A549 (cell line): ENCODE measurements around the gene NPHP1. TPM values are rescaled to one million over a fixed set of nuclear protein-coding genes. Genes with fewer than 3 reads are reported as not detected.
A peak's percentile ranks its signal among the peaks of the same experiment; 100 is the strongest.

Experiments
- ATAC-seq, 2 experiments: fragments of 200-7000 bp in 1 of 2; fragments of >200 bp in 1 of 2; cut with Nextera tagmentation in 1 of 2; cut with Tn5 transposase in 1 of 2; 3 replicates each; pipeline versions ENCODE4 v1.8.0 to v1.9.1; 2018 to 2020; ENCODE audit warnings: mild to moderate bottlenecking in 1 of 2, moderate library complexity in 1 of 2
- CTCF ChIA-PET: fragments of 300-600 bp; sonication (Branson Sonifier 250); formaldehyde crosslinking; extraction: SDS; loops from one replicate; lab custom pipeline; 2021; ENCODE audit warnings: antibody characterized with exemption, inconsistent platforms; lab: Yijun Ruan, JAX
- POLR2A ChIA-PET: fragments of 350-600 bp; formaldehyde crosslinking; extraction: SDS; loops from one replicate; lab custom pipeline; 2021; ENCODE audit warnings: antibody characterized with exemption, inconsistent platforms; lab: Yijun Ruan, JAX
- DNase-seq, 2 experiments: peaks; one replicate each; pipeline versions ENCODE4 v3.0.0 to v3.0.0-alpha.2; 2011 to 2016; ENCODE audit warnings: low read depth in 1 of 2, low spot score in 1 of 2
- FAIRE-seq: peaks from 2 replicates; lab custom pipeline; 2011; peaks lifted over from hg19 to GRCh38; lab: Jason Lieb, UNC
- H3K27ac ChIP-seq, 2 experiments: fragments of >200 bp; sonication (Bioruptor Twin); formaldehyde crosslinking; 3 replicates each; pipeline ENCODE4 v1.5.1; 2016 to 2017
- H3K4me1 ChIP-seq: fragments of >200 bp; sonication (Bioruptor Twin); formaldehyde crosslinking; 3 replicates; pipeline ENCODE4 v1.6.1; 2016
- H3K4me2 ChIP-seq: fragments of >200 bp; sonication (Bioruptor Twin); formaldehyde crosslinking; 3 replicates; pipeline ENCODE4 v1.6.1; 2016
- H3K4me3 ChIP-seq: fragments of >200 bp; sonication (Bioruptor Twin); formaldehyde crosslinking; 3 replicates; pipeline ENCODE4 v1.5.1; 2016
- H3K9me3 ChIP-seq: fragments of >200 bp; sonication (Bioruptor Twin); formaldehyde crosslinking; 3 replicates; pipeline ENCODE4 v1.6.1; 2016
- BHLHE40 ChIP-seq: IDR thresholded peaks from 2 replicates; pipeline ENCODE4 v1.6.1; 2012; ENCODE audit warnings: low read depth, low read length, inconsistent platforms
- EP300 ChIP-seq, 2 experiments: fragments of >200 bp; sonication (Bioruptor Twin); formaldehyde crosslinking; IDR thresholded peaks; 2 replicates in 1 of 2; 3 replicates in 1 of 2; pipeline ENCODE4 v1.6.1; 2016 to 2017
- FOSL2 ChIP-seq, 2 experiments: fragments of 450-650 bp in 1 of 2; fragments of >200 bp in 1 of 2; sonication (Bioruptor Twin) in 1 of 2; formaldehyde crosslinking; IDR thresholded peaks; 2 replicates each; pipeline versions ENCODE4 v1.5.0 to v1.6.1; 2016 to 2020; ENCODE audit warnings: mild to moderate bottlenecking in 1 of 2, moderate library complexity in 1 of 2
- FOXS1 ChIP-seq: fragments of 250-450 bp; sonication (Bioruptor Pico); IDR thresholded peaks from 2 replicates; pipeline ENCODE4 v1.5.0; 2020; ENCODE audit warnings: mild to moderate bottlenecking, moderate library complexity
- GATA3 ChIP-seq: IDR thresholded peaks from 2 replicates; pipeline ENCODE4 v1.6.1; 2012; ENCODE audit warnings: borderline replicate concordance
- HOXA7 ChIP-seq: fragments of 250-450 bp; sonication (Bioruptor Pico); IDR thresholded peaks from 2 replicates; pipeline ENCODE4 v1.5.0; 2020; ENCODE audit warnings: mild to moderate bottlenecking, moderate library complexity
- HOXB5 ChIP-seq: fragments of 250-450 bp; sonication (Bioruptor Pico); IDR thresholded peaks from 2 replicates; pipeline ENCODE4 v1.5.0; 2020; ENCODE audit warnings: mild to moderate bottlenecking, moderate library complexity
- JUN ChIP-seq, 2 experiments: fragments of >200 bp; sonication (Bioruptor Twin); formaldehyde crosslinking; IDR thresholded peaks; 2 replicates in 1 of 2; 3 replicates in 1 of 2; pipeline ENCODE4 v1.6.1; 2016 to 2017
- JUNB ChIP-seq: fragments of >200 bp; sonication (Bioruptor Twin); formaldehyde crosslinking; IDR thresholded peaks from 2 replicates; pipeline ENCODE4 v1.6.1; 2016
- KDM1A ChIP-seq: fragments of 200-600 bp; sonication (generic); IDR thresholded peaks from 2 replicates; pipeline ENCODE4 v1.6.1; 2016; ENCODE audit warnings: low read depth, mild to moderate bottlenecking
- MYC ChIP-seq: IDR thresholded peaks from 2 replicates; pipeline ENCODE4 v1.6.1; 2012; ENCODE audit warnings: mild to moderate bottlenecking, inconsistent platforms, low read length, improper control_type of control experiment, borderline replicate concordance
- NR3C1 ChIP-seq: fragments of >200 bp; sonication (Bioruptor Twin); formaldehyde crosslinking; IDR thresholded peaks from 3 replicates; pipeline ENCODE4 v1.6.1; 2017
- PHF8 ChIP-seq: fragments of 200-600 bp; sonication (generic); IDR thresholded peaks from 2 replicates; pipeline ENCODE4 v1.6.1; 2016; ENCODE audit warnings: low read depth, mild to moderate bottlenecking, antibody characterized with exemption, moderate library complexity, borderline replicate concordance
- POLR2A ChIP-seq: IDR thresholded peaks from 2 replicates; pipeline ENCODE4 v1.6.1; 2012; ENCODE audit warnings: mild to moderate bottlenecking, low read length
- RFX5 ChIP-seq: fragments of 450-650 bp; IDR thresholded peaks from 2 replicates; pipeline ENCODE4 v1.7.1; 2014; ENCODE audit warnings: antibody characterized with exemption, mild to moderate bottlenecking, moderate library complexity
- SREBF2 ChIP-seq: fragments of 450-650 bp; IDR thresholded peaks from 2 replicates; pipeline ENCODE4 v1.6.1; 2014; ENCODE audit warnings: mild to moderate bottlenecking, moderate library complexity
- TFCP2L1 ChIP-seq: fragments of 250-450 bp; sonication (Bioruptor Pico); IDR thresholded peaks from 2 replicates; pipeline ENCODE4 v1.5.0; 2021; ENCODE audit warnings: mild to moderate bottlenecking
- ZFP36 ChIP-seq: fragments of 450-650 bp; IDR thresholded peaks from 2 replicates; pipeline ENCODE4 v1.6.1; 2014; ENCODE audit warnings: borderline replicate concordance; ENCODE audit not compliant: partially characterized antibody
- WGBS: methylation state at CpG from one replicate; pipeline ENCODE4 v1.1.6; 2017; ENCODE audit errors: missing lambda C conversion rate; 5-methylcytosine and 5-hydroxymethylcytosine counted together
- polyA plus RNA-seq, 4 experiments: library from polyadenylated mRNA; depleted of rRNA in 3 of 4; stranded (reverse); fragments of >200 nt; fragmentation: RNase III in 1 of 4; extraction: RNeasy Plus Mini Kit Qiagen cat#74134 plus additional on column Dnase treatment in 1 of 4; gene quantifications; 2 replicates in 3 of 4; 3 replicates in 1 of 4; pipeline ENCODE4 v1.2.3, GENCODE V29; 2011 to 2017
- TF ChIP-seq, protein P1 (sequence below): IDR thresholded peaks from 2 replicates; pipeline ENCODE4 v1.6.1; 2012
- TF ChIP-seq, protein P2 (sequence below): fragments of >200 bp; sonication (Bioruptor Twin); formaldehyde crosslinking; IDR thresholded peaks from 3 replicates; pipeline ENCODE4 v1.5.1; 2016
- TF ChIP-seq, protein P3 (sequence below): fragments of 250-450 bp; sonication (Bioruptor Pico); IDR thresholded peaks from 2 replicates; pipeline ENCODE4 v1.5.0; 2021; ENCODE audit warnings: mild to moderate bottlenecking, moderate library complexity, borderline replicate concordance
- TF ChIP-seq, protein P4 (sequence below): fragments of 250-450 bp; sonication (Bioruptor Pico); IDR thresholded peaks from 2 replicates; pipeline ENCODE4 v1.5.0; 2020; ENCODE audit warnings: low read depth, mild to moderate bottlenecking, moderate library complexity
- TF ChIP-seq, protein P5 (sequence below): fragments of >200 bp; sonication (Bioruptor Twin); formaldehyde crosslinking; IDR thresholded peaks from 2 replicates; pipeline ENCODE4 v1.6.1; 2016
- TF ChIP-seq, protein P6 (sequence below): fragments of 150-350 bp; IDR thresholded peaks from 2 replicates; pipeline ENCODE4 v1.6.1; 2014; ENCODE audit warnings: low read depth, mild to moderate bottlenecking, low read length
- TF ChIP-seq, protein P7 (sequence below): fragments of >200 bp; sonication (Bioruptor Twin); formaldehyde crosslinking; IDR thresholded peaks from 3 replicates; pipeline ENCODE4 v1.6.1; 2016
- TF ChIP-seq, protein P8 (sequence below): fragments of 200-600 bp; sonication (generic); IDR thresholded peaks from 2 replicates; pipeline ENCODE4 v1.6.1; 2016; ENCODE audit warnings: antibody characterized with exemption, mild to moderate bottlenecking, moderate library complexity

NPHP1 gene
- polyA plus RNA-seq, 2 of the 4 experiments (the other 2 are of a cell fraction) = 8.4 to 15.4 TPM

DNA sequence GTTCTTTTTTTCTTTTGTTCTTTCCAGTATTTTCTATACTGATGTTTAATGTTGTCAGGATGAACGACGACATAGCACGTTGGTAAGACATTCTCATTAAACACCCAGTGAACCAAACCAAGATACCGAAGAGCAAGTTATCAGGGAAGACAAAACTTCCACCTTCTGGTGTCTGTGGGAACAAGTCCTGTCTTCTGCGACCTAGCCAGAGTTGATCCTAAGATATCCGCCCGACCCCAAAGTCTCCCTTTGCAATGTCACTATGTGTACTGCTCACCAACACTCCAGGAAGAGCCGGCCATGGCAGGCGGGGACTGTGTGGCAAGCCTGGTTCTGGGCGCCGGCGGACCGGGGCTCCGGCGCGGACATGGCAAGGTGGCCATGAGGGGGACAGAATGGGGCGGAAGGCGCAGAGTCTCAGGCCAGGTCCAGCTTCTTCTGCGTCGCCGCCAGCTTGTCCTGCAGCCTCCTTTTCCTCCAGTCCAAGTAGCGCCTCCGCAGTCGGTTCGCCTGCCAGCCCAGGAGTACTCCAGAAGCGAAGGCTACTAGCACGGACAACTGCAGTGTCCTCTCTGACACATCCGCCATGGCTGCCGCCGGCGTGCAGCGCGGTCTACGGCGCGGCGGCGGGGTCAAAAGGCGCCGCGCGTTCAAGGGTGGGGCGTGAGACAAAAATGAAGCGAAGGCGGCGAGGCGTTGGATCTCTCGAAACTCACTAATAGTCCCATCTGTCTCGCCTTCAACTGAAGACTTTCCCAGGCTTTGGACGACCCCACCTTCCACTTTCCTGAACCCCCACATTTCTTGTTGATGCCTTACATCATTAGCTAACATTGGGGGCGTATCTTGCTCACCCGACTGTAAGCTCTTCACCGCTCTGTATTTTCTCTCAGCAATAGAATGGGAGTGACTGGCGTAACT is 7.4 kb upstream of the NPHP1 start, which contains the start of gene MTLN:
TSS of gene MTLN (minus strand) at position 610 of the 921 bp plus-strand sequence. CDS start at position 588, 22 bp downstream.
- peak within 1 kb of the TSS; percentile 87 for H3K4me2 ChIP-seq
- FAIRE-seq (no peak), ATAC-seq (peak; percentile 93 to 96), DNase-seq (peak; percentile 64 to 81)
- H3K4me3 ChIP-seq = peak within 1 kb of the TSS; percentile 68
- peaks cover 6% of the 10 kb centered on the region for H3K4me1 ChIP-seq
- ChIA-PET CTCF (no interaction called here), POLR2A (interaction anchor here (0.9 kb wide), 1 partner anchor 8 kb away, joined by 4 read pairs; no protein-coding TSS in a partner anchor)
- WGBS = 2% methylated on average over 48 of the region's 54 CpGs
- H3K27ac ChIP-seq = peak within 1 kb of the TSS; percentile 83 to 92
- peaks cover 9% of the 10 kb centered on the region for H3K9me3 ChIP-seq
- TF ChIP-seq JUN (IDR thresholded peaks at IDR 0.05) (peak; percentile 79 to 92), SREBF2 (no peak), EP300 (IDR thresholded peaks at IDR 0.05) (no peak), JUNB (no peak), MYC (peak; percentile 91), HOXB5 (CRISPR knock-in tag) (0 out of 2 replicates have a peak, but pooled peaks have one; percentile 44), FOXS1 (CRISPR knock-in tag) (no peak), POLR2A (peak; percentile 92), KDM1A (no peak), HOXA7 (CRISPR knock-in tag) (no peak), NR3C1 (no peak), TFCP2L1 (CRISPR knock-in tag) (no peak), RFX5 (0 out of 2 replicates have a peak, but pooled peaks have one; percentile 33), GATA3 (no peak), BHLHE40 (no peak), PHF8 (peak; percentile 72), ZFP36 (no peak), FOSL2 (IDR thresholded peaks at IDR 0.05) (no peak), FOSL2 (CRISPR knock-in tag; IDR thresholded peaks at IDR 0.05) (no peak)
- TF ChIP-seq, protein P1, sequence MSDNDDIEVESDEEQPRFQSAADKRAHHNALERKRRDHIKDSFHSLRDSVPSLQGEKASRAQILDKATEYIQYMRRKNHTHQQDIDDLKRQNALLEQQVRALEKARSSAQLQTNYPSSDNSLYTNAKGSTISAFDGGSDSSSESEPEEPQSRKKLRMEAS = peak; percentile 98
- TF ChIP-seq, protein P2, sequence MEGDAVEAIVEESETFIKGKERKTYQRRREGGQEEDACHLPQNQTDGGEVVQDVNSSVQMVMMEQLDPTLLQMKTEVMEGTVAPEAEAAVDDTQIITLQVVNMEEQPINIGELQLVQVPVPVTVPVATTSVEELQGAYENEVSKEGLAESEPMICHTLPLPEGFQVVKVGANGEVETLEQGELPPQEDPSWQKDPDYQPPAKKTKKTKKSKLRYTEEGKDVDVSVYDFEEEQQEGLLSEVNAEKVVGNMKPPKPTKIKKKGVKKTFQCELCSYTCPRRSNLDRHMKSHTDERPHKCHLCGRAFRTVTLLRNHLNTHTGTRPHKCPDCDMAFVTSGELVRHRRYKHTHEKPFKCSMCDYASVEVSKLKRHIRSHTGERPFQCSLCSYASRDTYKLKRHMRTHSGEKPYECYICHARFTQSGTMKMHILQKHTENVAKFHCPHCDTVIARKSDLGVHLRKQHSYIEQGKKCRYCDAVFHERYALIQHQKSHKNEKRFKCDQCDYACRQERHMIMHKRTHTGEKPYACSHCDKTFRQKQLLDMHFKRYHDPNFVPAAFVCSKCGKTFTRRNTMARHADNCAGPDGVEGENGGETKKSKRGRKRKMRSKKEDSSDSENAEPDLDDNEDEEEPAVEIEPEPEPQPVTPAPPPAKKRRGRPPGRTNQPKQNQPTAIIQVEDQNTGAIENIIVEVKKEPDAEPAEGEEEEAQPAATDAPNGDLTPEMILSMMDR = no peak
- TF ChIP-seq, protein P3, sequence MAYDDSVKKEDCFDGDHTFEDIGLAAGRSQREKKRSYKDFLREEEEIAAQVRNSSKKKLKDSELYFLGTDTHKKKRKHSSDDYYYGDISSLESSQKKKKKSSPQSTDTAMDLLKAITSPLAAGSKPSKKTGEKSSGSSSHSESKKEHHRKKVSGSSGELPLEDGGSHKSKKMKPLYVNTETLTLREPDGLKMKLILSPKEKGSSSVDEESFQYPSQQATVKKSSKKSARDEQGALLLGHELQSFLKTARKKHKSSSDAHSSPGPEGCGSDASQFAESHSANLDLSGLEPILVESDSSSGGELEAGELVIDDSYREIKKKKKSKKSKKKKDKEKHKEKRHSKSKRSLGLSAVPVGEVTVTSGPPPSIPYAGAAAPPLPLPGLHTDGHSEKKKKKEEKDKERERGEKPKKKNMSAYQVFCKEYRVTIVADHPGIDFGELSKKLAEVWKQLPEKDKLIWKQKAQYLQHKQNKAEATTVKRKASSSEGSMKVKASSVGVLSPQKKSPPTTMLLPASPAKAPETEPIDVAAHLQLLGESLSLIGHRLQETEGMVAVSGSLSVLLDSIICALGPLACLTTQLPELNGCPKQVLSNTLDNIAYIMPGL (CRISPR knock-in tag) = no peak
- TF ChIP-seq, protein P4, sequence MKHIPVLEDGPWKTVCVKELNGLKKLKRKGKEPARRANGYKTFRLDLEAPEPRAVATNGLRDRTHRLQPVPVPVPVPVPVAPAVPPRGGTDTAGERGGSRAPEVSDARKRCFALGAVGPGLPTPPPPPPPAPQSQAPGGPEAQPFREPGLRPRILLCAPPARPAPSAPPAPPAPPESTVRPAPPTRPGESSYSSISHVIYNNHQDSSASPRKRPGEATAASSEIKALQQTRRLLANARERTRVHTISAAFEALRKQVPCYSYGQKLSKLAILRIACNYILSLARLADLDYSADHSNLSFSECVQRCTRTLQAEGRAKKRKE (CRISPR knock-in tag) = peak; percentile 63; the same call in 1 of the 2 replicates
- TF ChIP-seq, protein P5, sequence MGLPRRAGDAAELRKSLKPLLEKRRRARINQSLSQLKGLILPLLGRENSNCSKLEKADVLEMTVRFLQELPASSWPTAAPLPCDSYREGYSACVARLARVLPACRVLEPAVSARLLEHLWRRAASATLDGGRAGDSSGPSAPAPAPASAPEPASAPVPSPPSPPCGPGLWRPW = no peak
- TF ChIP-seq, protein P6, sequence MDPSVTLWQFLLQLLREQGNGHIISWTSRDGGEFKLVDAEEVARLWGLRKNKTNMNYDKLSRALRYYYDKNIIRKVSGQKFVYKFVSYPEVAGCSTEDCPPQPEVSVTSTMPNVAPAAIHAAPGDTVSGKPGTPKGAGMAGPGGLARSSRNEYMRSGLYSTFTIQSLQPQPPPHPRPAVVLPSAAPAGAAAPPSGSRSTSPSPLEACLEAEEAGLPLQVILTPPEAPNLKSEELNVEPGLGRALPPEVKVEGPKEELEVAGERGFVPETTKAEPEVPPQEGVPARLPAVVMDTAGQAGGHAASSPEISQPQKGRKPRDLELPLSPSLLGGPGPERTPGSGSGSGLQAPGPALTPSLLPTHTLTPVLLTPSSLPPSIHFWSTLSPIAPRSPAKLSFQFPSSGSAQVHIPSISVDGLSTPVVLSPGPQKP = no peak
- TF ChIP-seq, protein P7, sequence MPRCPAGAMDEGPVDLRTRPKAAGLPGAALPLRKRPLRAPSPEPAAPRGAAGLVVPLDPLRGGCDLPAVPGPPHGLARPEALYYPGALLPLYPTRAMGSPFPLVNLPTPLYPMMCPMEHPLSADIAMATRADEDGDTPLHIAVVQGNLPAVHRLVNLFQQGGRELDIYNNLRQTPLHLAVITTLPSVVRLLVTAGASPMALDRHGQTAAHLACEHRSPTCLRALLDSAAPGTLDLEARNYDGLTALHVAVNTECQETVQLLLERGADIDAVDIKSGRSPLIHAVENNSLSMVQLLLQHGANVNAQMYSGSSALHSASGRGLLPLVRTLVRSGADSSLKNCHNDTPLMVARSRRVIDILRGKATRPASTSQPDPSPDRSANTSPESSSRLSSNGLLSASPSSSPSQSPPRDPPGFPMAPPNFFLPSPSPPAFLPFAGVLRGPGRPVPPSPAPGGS = peak; percentile 84; the same call in 2 of the 3 replicates
- TF ChIP-seq, protein P8, sequence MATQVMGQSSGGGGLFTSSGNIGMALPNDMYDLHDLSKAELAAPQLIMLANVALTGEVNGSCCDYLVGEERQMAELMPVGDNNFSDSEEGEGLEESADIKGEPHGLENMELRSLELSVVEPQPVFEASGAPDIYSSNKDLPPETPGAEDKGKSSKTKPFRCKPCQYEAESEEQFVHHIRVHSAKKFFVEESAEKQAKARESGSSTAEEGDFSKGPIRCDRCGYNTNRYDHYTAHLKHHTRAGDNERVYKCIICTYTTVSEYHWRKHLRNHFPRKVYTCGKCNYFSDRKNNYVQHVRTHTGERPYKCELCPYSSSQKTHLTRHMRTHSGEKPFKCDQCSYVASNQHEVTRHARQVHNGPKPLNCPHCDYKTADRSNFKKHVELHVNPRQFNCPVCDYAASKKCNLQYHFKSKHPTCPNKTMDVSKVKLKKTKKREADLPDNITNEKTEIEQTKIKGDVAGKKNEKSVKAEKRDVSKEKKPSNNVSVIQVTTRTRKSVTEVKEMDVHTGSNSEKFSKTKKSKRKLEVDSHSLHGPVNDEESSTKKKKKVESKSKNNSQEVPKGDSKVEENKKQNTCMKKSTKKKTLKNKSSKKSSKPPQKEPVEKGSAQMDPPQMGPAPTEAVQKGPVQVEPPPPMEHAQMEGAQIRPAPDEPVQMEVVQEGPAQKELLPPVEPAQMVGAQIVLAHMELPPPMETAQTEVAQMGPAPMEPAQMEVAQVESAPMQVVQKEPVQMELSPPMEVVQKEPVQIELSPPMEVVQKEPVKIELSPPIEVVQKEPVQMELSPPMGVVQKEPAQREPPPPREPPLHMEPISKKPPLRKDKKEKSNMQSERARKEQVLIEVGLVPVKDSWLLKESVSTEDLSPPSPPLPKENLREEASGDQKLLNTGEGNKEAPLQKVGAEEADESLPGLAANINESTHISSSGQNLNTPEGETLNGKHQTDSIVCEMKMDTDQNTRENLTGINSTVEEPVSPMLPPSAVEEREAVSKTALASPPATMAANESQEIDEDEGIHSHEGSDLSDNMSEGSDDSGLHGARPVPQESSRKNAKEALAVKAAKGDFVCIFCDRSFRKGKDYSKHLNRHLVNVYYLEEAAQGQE = peak; percentile 20; the same call in 1 of the 2 replicates
